OCI-LY7 (cell line): ENCODE measurements around the gene FYB2. TPM values are rescaled to one million over a fixed set of nuclear protein-coding genes. Genes with fewer than 3 reads are reported as not detected.

Experiments used
- BruUV-seq: library from RNA; stranded (reverse); fragments of 400-500 nt; replicated peaks from 2 replicates; lab custom pipeline; 2021; lab: Mats Ljungman, UMichigan
- CTCF ChIA-PET: fragments of 300-600 bp; sonication (Branson Sonifier 250); formaldehyde crosslinking; loops from one replicate; lab custom pipeline; 2022; ENCODE audit warnings: antibody characterized with exemption; ENCODE audit not compliant: unreplicated experiment; lab: Charles Lee
- POLR2A ChIA-PET: fragments of 300-600 bp; sonication (Branson Sonifier 250); formaldehyde crosslinking; loops from one replicate; lab custom pipeline; 2022; ENCODE audit warnings: antibody characterized with exemption; lab: Charles Lee
- DNase-seq: peaks from one replicate; pipeline ENCODE4 v3.0.0-alpha.2; 2015; ENCODE audit warnings: low spot score
- H2AFZ ChIP-seq: fragments of 200-600 bp; sonication (generic), shearing (Covaris generic); 2 replicates; pipeline ENCODE4 v1.6.1; 2014; ENCODE audit warnings: mild to moderate bottlenecking, antibody characterized with exemption, low read length, moderate library complexity
- H3K27ac ChIP-seq: fragments of 200-600 bp; sonication (generic); 2 replicates; pipeline ENCODE4 v1.5.1; 2014; ENCODE audit warnings: mixed run types, low read depth, mild to moderate bottlenecking, moderate library complexity, low read length, inconsistent platforms; ENCODE audit not compliant: poor library complexity, severe bottlenecking
- H3K36me3 ChIP-seq: fragments of 200-600 bp; sonication (generic); 2 replicates; pipeline ENCODE4 v1.6.1; 2014; ENCODE audit warnings: mild to moderate bottlenecking, antibody characterized with exemption, low read length, moderate library complexity, mixed read lengths; ENCODE audit not compliant: insufficient read depth
- H3K4me1 ChIP-seq: fragments of 200-600 bp; sonication (generic); 2 replicates; pipeline ENCODE4 v1.5.1; 2014; ENCODE audit warnings: mild to moderate bottlenecking, low read length; ENCODE audit not compliant: insufficient read depth, poor library complexity, severe bottlenecking
- H3K4me2 ChIP-seq: fragments of 200-600 bp; sonication (generic); 2 replicates; pipeline ENCODE4 v1.6.1; 2014; ENCODE audit warnings: mild to moderate bottlenecking, low read length
- H3K4me3 ChIP-seq: fragments of 200-600 bp; sonication (generic); 2 replicates; pipeline ENCODE4 v1.5.1; 2014; ENCODE audit warnings: mild to moderate bottlenecking, low read depth, low read length; ENCODE audit not compliant: poor library complexity, severe bottlenecking
- H3K79me2 ChIP-seq: fragments of 200-600 bp; sonication (generic); 2 replicates; pipeline ENCODE4 v1.6.1; 2016; ENCODE audit warnings: low read depth, mild to moderate bottlenecking, low read length, moderate library complexity, mixed read lengths; ENCODE audit not compliant: insufficient read depth
- H3K9me2 ChIP-seq: fragments of 200-600 bp; sonication (generic); 2 replicates; pipeline ENCODE4 v1.6.1; 2016; ENCODE audit warnings: mild to moderate bottlenecking, low read length, mixed read lengths; ENCODE audit not compliant: insufficient read depth
- H3K9me3 ChIP-seq: fragments of 200-600 bp; sonication (generic); 2 replicates; pipeline ENCODE4 v1.6.1; 2014; ENCODE audit warnings: mild to moderate bottlenecking, mixed run types, low read length, mixed read lengths
- H4K20me1 ChIP-seq: fragments of 200-600 bp; sonication (generic); 2 replicates; pipeline ENCODE4 v1.6.1; 2014; ENCODE audit warnings: mild to moderate bottlenecking, antibody characterized with exemption, low read length, moderate library complexity, mixed read lengths; ENCODE audit not compliant: insufficient read depth
- CTCF ChIP-seq: fragments of 200-600 bp; sonication (generic); conservative IDR thresholded peaks from 2 replicates; pipeline ENCODE4 v1.5.1; 2014; ENCODE audit warnings: mild to moderate bottlenecking, antibody characterized with exemption, low read length, moderate library complexity, mixed read lengths
- EZH2phosphoT487 ChIP-seq: fragments of 200-600 bp; sonication (generic); IDR thresholded peaks from 2 replicates; pipeline ENCODE4 v1.6.1; 2018; ENCODE audit warnings: low read depth, borderline replicate concordance, mild to moderate bottlenecking, mixed run types, antibody characterized with exemption, low read length, moderate library complexity, mixed read lengths
- intact Hi-C: fragments of 100-400 bp; cut with micrococcal nuclease; formaldehyde crosslinking; loops from one replicate; pipeline ENCODE4 v1.10.0; 2022; ENCODE audit not compliant: unreplicated experiment
- total RNA-seq, 2 experiments: library from RNA; depleted of rRNA in 1 of 2; stranded (reverse); fragments of >200 nt in 1 of 2; shearing (Covaris generic) in 1 of 2; gene quantifications; 2 replicates each; pipeline ENCODE4 v1.2.3, GENCODE V29; 2014 to 2022

The FYB2 gene
- total RNA-seq, 2 experiments from 2014 or later: not detected

- DNase-seq: no peak
- Histone ChIP-seq H3K4me2 (no peak within 1 kb of the TSS), H3K9me2 (no peaks in the 10 kb centered on the region), H3K27ac (no peak within 1 kb of the TSS), H3K4me3 (no peak within 1 kb of the TSS), H2AFZ (no peak within 1 kb of the TSS), H3K4me1 (no peaks in the 10 kb centered on the region), H3K79me2 (no peaks in the 10 kb centered on the region), H4K20me1 (no peaks in the 10 kb centered on the region), H3K9me3 (no peaks in the 10 kb centered on the region), H3K36me3 (no peaks in the 10 kb centered on the region)
- TF ChIP-seq CTCF (no peak), EZH2phosphoT487 (no peak)
- ChIA-PET POLR2A (no interaction called here), CTCF (no interaction called here)
- intact Hi-C loops: no loop called here
- no TSS peak for BruUV-seq
Measured at GRCh38 chr1:56854521-56855099, 35.4 kb upstream of the FYB2 start, which contains the start of gene C8A. Gene C8A (plus strand): TSS chr1:56854797. CDS start chr1:56854902, 105 bp downstream.

GRCh38 chr1:56852476-56852875 is 33.3 kb upstream of the FYB2 start:
- DNase-seq: no peak
- BruUV-seq: no TSS peak
- TF ChIP-seq CTCF (no peak), EZH2phosphoT487 (no peak)

GRCh38 chr1:56850922-56851321 is 31.7 kb upstream of the FYB2 start:
- H3K27ac ChIP-seq: no peak overlapping the region
- no TSS peak for BruUV-seq
- TF ChIP-seq CTCF (no peak), EZH2phosphoT487 (no peak)
- H3K36me3 ChIP-seq: no peaks in the 10 kb centered on the region
- H2AFZ ChIP-seq: no peak overlapping the region
- no peaks in the 10 kb centered on the region for H3K4me1 ChIP-seq
- no peak for DNase-seq
- no peaks in the 10 kb centered on the region for H3K79me2 ChIP-seq
- CTCF ChIA-PET: no interaction called here
- no peak overlapping the region for H3K4me3 ChIP-seq
- no peaks in the 10 kb centered on the region for H4K20me1 ChIP-seq
- H3K4me2 ChIP-seq: no peak overlapping the region
- intact Hi-C loops: no loop called here
- POLR2A ChIA-PET: no interaction called here
- H3K9me2 ChIP-seq: no peaks in the 10 kb centered on the region
- no peaks in the 10 kb centered on the region for H3K9me3 ChIP-seq

More at GRCh38 chr1:56852476-56852875, 33.3 kb upstream of the FYB2 start:
- CTCF ChIA-PET: no interaction called here
- Histone ChIP-seq H3K79me2 (no peaks in the 10 kb centered on the region), H3K4me2 (no peak overlapping the region), H3K9me2 (no peaks in the 10 kb centered on the region), H4K20me1 (no peaks in the 10 kb centered on the region), H2AFZ (no peak overlapping the region), H3K27ac (no peak overlapping the region), H3K4me1 (no peaks in the 10 kb centered on the region), H3K36me3 (no peaks in the 10 kb centered on the region), H3K4me3 (no peak overlapping the region), H3K9me3 (no peaks in the 10 kb centered on the region)
- POLR2A ChIA-PET: no interaction called here
- intact Hi-C loops: no loop called here
